Uterus (tissue), 2 donors: ENCODE data around the gene PFN4.

ENCODE experiments used
- POLR2A ChIP-seq, 2 donors: fragments of 450-650 bp; IDR thresholded peaks; one replicate each; pipeline ENCODE4 v1.6.1; 2016; ENCODE audit warnings: antibody characterized with exemption in 2 of 2, mild to moderate bottlenecking in 1 of 2, moderate library complexity in 1 of 2
- TF ChIP-seq, protein P1 (sequence below), 4 experiments: fragments of 200-600 bp in 2 of 4; fragments of 450-650 bp in 2 of 4; sonication (generic) in 2 of 4; IDR thresholded peaks; one replicate each; pipeline ENCODE4 v1.5.1; 2016 to 2019; ENCODE audit warnings: antibody characterized with exemption in 4 of 4, mild to moderate bottlenecking in 2 of 4, moderate library complexity in 1 of 4

DNA sequence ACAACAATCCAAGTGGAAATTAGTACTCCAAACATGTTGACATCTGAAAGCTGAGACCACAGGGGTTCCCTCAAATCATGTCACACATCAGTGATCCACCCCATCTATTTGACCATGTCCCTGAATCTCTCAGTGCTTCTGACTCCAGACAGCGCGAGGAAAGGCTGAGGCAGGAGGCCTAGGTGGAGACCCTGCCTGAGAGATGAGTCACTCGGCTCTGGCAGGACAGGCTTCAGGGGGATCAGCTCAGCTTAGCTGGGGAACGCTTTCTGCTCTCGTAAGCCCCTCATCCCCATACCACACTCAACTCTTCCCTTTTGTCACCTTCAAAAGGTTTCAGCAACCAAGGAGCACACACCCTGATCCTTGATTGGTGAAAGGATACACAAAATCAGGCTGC is 45.9 kb upstream of the PFN4 start:
- TF ChIP-seq, protein P1, sequence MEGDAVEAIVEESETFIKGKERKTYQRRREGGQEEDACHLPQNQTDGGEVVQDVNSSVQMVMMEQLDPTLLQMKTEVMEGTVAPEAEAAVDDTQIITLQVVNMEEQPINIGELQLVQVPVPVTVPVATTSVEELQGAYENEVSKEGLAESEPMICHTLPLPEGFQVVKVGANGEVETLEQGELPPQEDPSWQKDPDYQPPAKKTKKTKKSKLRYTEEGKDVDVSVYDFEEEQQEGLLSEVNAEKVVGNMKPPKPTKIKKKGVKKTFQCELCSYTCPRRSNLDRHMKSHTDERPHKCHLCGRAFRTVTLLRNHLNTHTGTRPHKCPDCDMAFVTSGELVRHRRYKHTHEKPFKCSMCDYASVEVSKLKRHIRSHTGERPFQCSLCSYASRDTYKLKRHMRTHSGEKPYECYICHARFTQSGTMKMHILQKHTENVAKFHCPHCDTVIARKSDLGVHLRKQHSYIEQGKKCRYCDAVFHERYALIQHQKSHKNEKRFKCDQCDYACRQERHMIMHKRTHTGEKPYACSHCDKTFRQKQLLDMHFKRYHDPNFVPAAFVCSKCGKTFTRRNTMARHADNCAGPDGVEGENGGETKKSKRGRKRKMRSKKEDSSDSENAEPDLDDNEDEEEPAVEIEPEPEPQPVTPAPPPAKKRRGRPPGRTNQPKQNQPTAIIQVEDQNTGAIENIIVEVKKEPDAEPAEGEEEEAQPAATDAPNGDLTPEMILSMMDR (IDR thresholded peaks at IDR 0.05): no peak
- no peak for TF ChIP-seq POLR2A (IDR thresholded peaks at IDR 0.05)
